Hindlimb muscle (tissue), 1 donor: Measurements from ENCODE around the gene PAQR3. TPM values are rescaled to one million over a fixed set of nuclear protein-coding genes. Genes with fewer than 3 reads are reported as not detected.

Source experiments
- polyA plus RNA-seq: library from polyadenylated mRNA; unstranded; fragments of 120-200 nt; gene quantifications from one replicate; pipeline ENCODE4 v1.2.1, GENCODE V29; 2013; ENCODE audit not compliant: insufficient read length

The PAQR3 gene
- polyA plus RNA-seq, 1 donor, result 11.2 TPM

Other genes with a start within 250 kb of the PAQR3 start
- 17.2 TPM for gene BMP2K, start 163.1 kb downstream of the PAQR3 start, polyA plus RNA-seq